K562 (cell line): ENCODE results near the gene PNMA6F. TPM values are rescaled to one million over a fixed set of nuclear protein-coding genes. Genes with fewer than 3 reads are reported as not detected.

Source experiments
- ATAC-seq: fragments of 200-7000 bp; cut with Tn5 transposase; 3 replicates; pipeline ENCODE4 v1.9.1; 2020; ENCODE audit warnings: moderate library complexity
- BruUV-seq: library from RNA; stranded (reverse); fragments of 400-500 nt; replicated peaks from 2 replicates; lab custom pipeline; 2021; lab: Mats Ljungman, UMichigan
- CTCF ChIA-PET: fragments of 300-600 bp; formaldehyde crosslinking; extraction: SDS; loops from one replicate; lab custom pipeline; 2021; ENCODE audit warnings: low intra/inter-chr PET ratio; lab: Yijun Ruan, JAX
- POLR2A ChIA-PET: fragments of 300-600, 350-650 bp; sonication (Branson Sonifier 250); formaldehyde crosslinking; extraction: SDS; loops from one replicate; lab custom pipeline; 2021; ENCODE audit warnings: antibody characterized with exemption, inconsistent platforms; lab: Yijun Ruan, JAX
- DNase-seq, 4 experiments: peaks; one replicate each; pipeline versions ENCODE4 v3.0.0 to v3.0.0-alpha.2; 2011 to 2018; ENCODE audit warnings: low spot score in 3 of 4, mixed read lengths in 3 of 4; ENCODE audit errors: extremely low read depth in 1 of 4
- FAIRE-seq: peaks from 2 replicates; lab custom pipeline; 2011; peaks lifted over from hg19 to GRCh38; lab: Jason Lieb, UNC
- H2AFZ ChIP-seq: 2 replicates; pipeline ENCODE4 v1.6.0; 2011; ENCODE audit warnings: low read depth, low read length, control low read depth, inconsistent platforms
- H3K27ac ChIP-seq: fragments of 200-600 bp; 3 replicates; pipeline ENCODE4 v1.8.0; 2011; ENCODE audit warnings: low read depth, mild to moderate bottlenecking, control low read depth, inconsistent platforms, low read length, moderate library complexity, mixed read lengths; ENCODE audit errors: extremely low read depth
- H3K27me3 ChIP-seq, 2 experiments: fragments of 300-600 bp in 1 of 2; 2 replicates in 1 of 2; 3 replicates in 1 of 2; pipeline versions ENCODE4 v1.6.0 to v1.8.0; 2011; ENCODE audit warnings: inconsistent platforms in 2 of 2, low read length in 2 of 2, mild to moderate bottlenecking in 1 of 2, mixed read lengths in 1 of 2, moderate library complexity in 1 of 2; ENCODE audit not compliant: control insufficient read depth in 2 of 2, insufficient read depth in 2 of 2
- H3K36me3 ChIP-seq: fragments of 300-600 bp; 3 replicates; pipeline ENCODE4 v1.8.0; 2011; ENCODE audit warnings: mild to moderate bottlenecking, low read length, inconsistent platforms; ENCODE audit not compliant: control insufficient read depth, insufficient read depth
- H3K4me1 ChIP-seq, 2 experiments: fragments of 200-600 bp in 1 of 2; replicated peaks in 1 of 2; 2 replicates in 1 of 2; 3 replicates in 1 of 2; pipeline versions ENCODE4 v1.5.1 to v1.8.0; 2011; ENCODE audit warnings: inconsistent platforms in 2 of 2, low read length in 2 of 2, mild to moderate bottlenecking in 1 of 2, mixed read lengths in 1 of 2, moderate library complexity in 1 of 2; ENCODE audit not compliant: control insufficient read depth in 2 of 2, insufficient read depth in 2 of 2
- H3K4me2 ChIP-seq: 2 replicates; pipeline ENCODE4 v1.6.1; 2011; ENCODE audit warnings: low read length, control low read depth, inconsistent platforms, mixed read lengths; ENCODE audit not compliant: insufficient read depth
- H3K4me3 ChIP-seq: fragments of 200-600 bp; sonication (generic), shearing (Covaris generic); 2 replicates; pipeline ENCODE4 v1.5.1; 2016; ENCODE audit warnings: control low read depth, inconsistent platforms
- H3K79me2 ChIP-seq: fragments of 200-600 bp; 3 replicates; pipeline ENCODE4 v1.8.0; 2011; ENCODE audit warnings: low read length, inconsistent platforms; ENCODE audit not compliant: control insufficient read depth, insufficient read depth
- H3K9ac ChIP-seq, 2 experiments: 2 replicates each; pipeline versions ENCODE4 v1.6.0 to v1.6.1; 2011; ENCODE audit warnings: low read depth in 2 of 2, low read length in 2 of 2, control low read depth in 1 of 2, inconsistent platforms in 1 of 2, mild to moderate bottlenecking in 1 of 2, mixed read lengths in 1 of 2; ENCODE audit not compliant: insufficient read depth in 1 of 2
- H3K9me1 ChIP-seq: one replicate; pipeline ENCODE4 v1.6.0; 2011; ENCODE audit warnings: inconsistent platforms, mild to moderate bottlenecking, low read length, moderate library complexity; ENCODE audit not compliant: control insufficient read depth, insufficient read depth
- H3K9me3 ChIP-seq: replicated peaks from 2 replicates; pipeline ENCODE4 v1.5.1; 2011; ENCODE audit warnings: low read depth, low read length, inconsistent platforms; ENCODE audit not compliant: control insufficient read depth, insufficient read depth
- H4K20me1 ChIP-seq: replicated peaks from 2 replicates; pipeline ENCODE4 v1.6.1; 2011; ENCODE audit warnings: low read length, inconsistent platforms, mixed read lengths; ENCODE audit not compliant: control insufficient read depth, insufficient read depth
- ARHGAP35 ChIP-seq: fragments of 450-650 bp; IDR thresholded peaks from 2 replicates; pipeline ENCODE4 v1.6.1; 2018; ENCODE audit not compliant: partially characterized antibody
- ARID1B ChIP-seq: fragments of 450-650 bp; IDR thresholded peaks from 2 replicates; pipeline ENCODE4 v1.6.1; 2016; ENCODE audit warnings: antibody characterized with exemption, mild to moderate bottlenecking, inconsistent platforms
- ATF1 ChIP-seq, 2 experiments: fragments of 450-650 bp in 1 of 2; IDR thresholded peaks; 2 replicates each; pipeline ENCODE4 v1.6.1; 2016; ENCODE audit warnings: missing compliant biosample characterization in 1 of 2, missing genetic modification characterization in 1 of 2
- CC2D1A ChIP-seq: fragments of 450-650 bp; IDR thresholded peaks from 2 replicates; pipeline ENCODE4 v1.6.1; 2017; ENCODE audit warnings: mild to moderate bottlenecking
- CTBP1 ChIP-seq: fragments of 450-650 bp; IDR thresholded peaks from 2 replicates; pipeline ENCODE4 v1.6.1; 2016; ENCODE audit warnings: borderline replicate concordance
- DPF2 ChIP-seq: fragments of 450-650 bp; IDR thresholded peaks from 2 replicates; pipeline ENCODE4 v1.6.1; 2016
- GATA2 ChIP-seq: sonication (generic); formaldehyde crosslinking; IDR thresholded peaks from 2 replicates; pipeline ENCODE4 v1.4.0; 2020; ENCODE audit warnings: mild to moderate bottlenecking, missing genetic modification reagents
- MTA1 ChIP-seq: fragments of 450-650 bp; IDR thresholded peaks from 2 replicates; pipeline ENCODE4 v1.6.1; 2017; ENCODE audit warnings: borderline replicate concordance
- NCOR1 ChIP-seq: fragments of 450-650 bp; IDR thresholded peaks from 2 replicates; pipeline ENCODE4 v1.6.1; 2016; ENCODE audit warnings: mild to moderate bottlenecking, moderate library complexity
- NR2C2 ChIP-seq, 2 experiments: fragments of 200-800 bp in 1 of 2; sonication (Bioruptor generic) in 1 of 2; sonication (generic) in 1 of 2; formaldehyde crosslinking in 1 of 2; IDR thresholded peaks; 2 replicates each; pipeline versions ENCODE4 v1.6.1 to v1.8.0; 2016 to 2022; ENCODE audit warnings: mild to moderate bottlenecking in 1 of 2, missing compliant biosample characterization in 1 of 2, missing genetic modification characterization in 1 of 2, missing genetic modification reagents in 1 of 2
- POLR2AphosphoS5 ChIP-seq: IDR thresholded peaks from 2 replicates; pipeline ENCODE4 v1.6.1; 2011; ENCODE audit warnings: mild to moderate bottlenecking, low read depth, low read length, moderate library complexity; ENCODE audit not compliant: control insufficient read depth, insufficient read depth
- RHOXF2B ChIP-seq: fragments of 250-450 bp; sonication (Bioruptor Pico); conservative IDR thresholded peaks from 2 replicates; pipeline ENCODE4 v1.5.1; 2021
- SMARCA4 ChIP-seq: fragments of 450-650 bp; IDR thresholded peaks from 2 replicates; pipeline ENCODE4 v1.6.1; 2016
- SMARCE1 ChIP-seq: fragments of 450-650 bp; IDR thresholded peaks from 2 replicates; pipeline ENCODE4 v1.7.1; 2016; ENCODE audit warnings: mild to moderate bottlenecking
- SREBF2 ChIP-seq: sonication (generic); formaldehyde crosslinking; IDR thresholded peaks from 2 replicates; pipeline ENCODE4 v1.4.0; 2020; ENCODE audit warnings: mild to moderate bottlenecking, missing genetic modification reagents
- TAF15 ChIP-seq: fragments of 200-400 bp; formaldehyde crosslinking; IDR thresholded peaks from 2 replicates; pipeline ENCODE4 v1.6.1; 2017; ENCODE audit warnings: mild to moderate bottlenecking, low read depth, low read length, moderate library complexity
- TCF3 ChIP-seq: sonication (generic); formaldehyde crosslinking; IDR thresholded peaks from 2 replicates; pipeline ENCODE4 v1.4.0; 2020; ENCODE audit warnings: mild to moderate bottlenecking, missing genetic modification reagents
- TEAD4 ChIP-seq, 2 experiments: sonication (generic) in 1 of 2; formaldehyde crosslinking in 1 of 2; IDR thresholded peaks; 2 replicates each; pipeline versions ENCODE4 v1.6.1 to v1.8.0; 2012 to 2022; ENCODE audit warnings: borderline replicate concordance in 1 of 2, inconsistent platforms in 1 of 2, low read length in 1 of 2, mild to moderate bottlenecking in 1 of 2, missing genetic modification reagents in 1 of 2
- ZNF24 ChIP-seq: fragments of 450-650 bp; IDR thresholded peaks from 2 replicates; pipeline ENCODE4 v1.6.1; 2016
- WGBS: fragments of 100-300 bp; shearing (Covaris generic); methylation state at CpG from one replicate; pipeline ENCODE4 v1.1.6; 2016; ENCODE audit warnings: low coverage, mixed read lengths; ENCODE audit not compliant: insufficient coverage; ENCODE audit errors: missing lambda C conversion rate; 5-methylcytosine and 5-hydroxymethylcytosine counted together
- in situ Hi-C: fragments of 300-500 bp; cut with MboI; formaldehyde crosslinking; loops from 4 replicates; pipeline ENCODE4 v1.15.0; 2018; ENCODE audit warnings: inconsistent platforms, mixed read lengths
- intact Hi-C: fragments of 100-400 bp; cut with micrococcal nuclease; formaldehyde crosslinking; loops from 2 replicates; pipeline ENCODE4 v1.14.2; 2022
- polyA plus RNA-seq, 8 experiments: library from polyadenylated mRNA; depleted of rRNA in 4 of 8; stranded (reverse) in 5 of 8; unstranded in 3 of 8; fragments of >200 nt; fragmentation: Nextera tagmentation in 2 of 8; fragmentation: Illumina TruSeq in 1 of 8; extraction: Ambion mirVana in 2 of 8; extraction: Trizol in 1 of 8; gene quantifications; 2 replicates each; pipeline versions ENCODE4 v1.2.1 to v1.2.3, GENCODE V29; 2011 to 2014; ENCODE audit warnings: inconsistent platforms in 1 of 8, missing spikeins in 1 of 8
- total RNA-seq, 7 experiments: library from RNA; depleted of rRNA in 6 of 7; stranded (reverse); fragments of >200 nt in 6 of 7; fragmentation: Illumina TruSeq in 2 of 7; extraction: Trizol in 2 of 7; gene quantifications; 2 replicates each; pipeline versions ENCODE4 v1.2.1 to v1.2.3, GENCODE V29; 2011 to 2021; ENCODE audit warnings: low replicate concordance in 1 of 7
- TF ChIP-seq, protein P1 (sequence below): fragments of 450-650 bp; conservative IDR thresholded peaks from 2 replicates; pipeline ENCODE4 v1.6.1; 2016; ENCODE audit warnings: missing genetic modification characterization, low read depth, mild to moderate bottlenecking, control low read depth, missing compliant biosample characterization

PNMA6F gene
- total and polyA plus RNA-seq, 9 of the 15 experiments (the other 6 are each of a cell fraction or from before 2014, with no cell fraction given), result not detected

DNA sequence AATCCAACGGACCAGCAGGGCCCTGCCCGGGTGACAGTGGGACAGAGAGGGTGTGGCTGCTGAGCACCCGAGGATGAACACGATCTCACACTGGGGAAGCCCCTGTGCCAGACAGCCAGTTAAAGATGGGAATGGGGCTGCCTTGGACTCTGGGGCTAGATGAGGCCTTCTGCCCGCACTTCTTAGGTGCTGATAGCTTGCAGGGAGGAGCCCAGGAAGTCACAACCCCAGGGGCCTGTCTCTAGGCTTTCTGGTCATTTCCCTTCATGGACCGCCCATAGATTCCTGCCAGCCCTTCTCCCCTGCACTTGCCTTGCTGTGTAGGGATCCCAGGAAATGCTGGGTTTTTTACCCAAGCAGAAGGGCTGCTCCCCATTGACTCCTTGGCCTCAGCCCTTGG, 18.5 kb upstream of the PNMA6F start (continued):
- TF ChIP-seq MTA1, result no peak

DNA sequence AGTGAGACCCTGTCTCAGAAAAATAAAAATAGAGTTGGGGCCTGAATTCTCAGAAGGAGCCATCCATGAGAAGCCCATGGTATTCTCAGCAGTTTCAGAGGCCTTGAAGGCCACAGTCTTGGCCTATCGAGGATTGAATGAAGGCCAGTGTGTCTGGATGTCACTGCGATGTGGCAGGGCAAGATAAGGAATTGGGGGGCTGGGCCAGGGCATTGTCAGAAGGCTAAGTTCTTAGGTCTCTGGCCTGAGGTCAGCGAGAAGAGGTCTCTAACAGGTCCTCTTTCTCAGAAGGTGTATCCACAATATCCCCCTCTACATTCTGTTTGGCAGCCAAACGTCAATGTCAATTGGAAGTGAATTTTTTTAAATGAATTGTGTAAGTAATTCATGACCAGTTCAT, 18.1 kb upstream of the PNMA6F start:
- Histone ChIP-seq H2AFZ (peak overlapping the region; percentile 14; the same call in 1 of the 2 replicates), H3K9me1 (no peaks in the 10 kb centered on the region), H3K4me2 (peak overlapping the region; percentile 66), H4K20me1 (0 out of 2 replicates have a peak, but pooled peaks cover 3% of the 10 kb centered on the region), H3K4me3 (no peak overlapping the region), H3K4me1 (peaks cover 28 to 44% of the 10 kb centered on the region in 2 experiments), H3K27ac (peak overlapping the region; percentile 61), H3K36me3 (peaks cover 75% of the 10 kb centered on the region; the same call in 2 of the 3 replicates), H3K79me2 (peaks cover 90% of the 10 kb centered on the region), H3K9me3 (no peaks in the 10 kb centered on the region; the same call in 1 of the 2 replicates), H3K9ac (peak overlapping the region; percentile 17 to 80; a peak in 3 of 4 replicates), H3K27me3 (no peaks in the 10 kb centered on the region)
- WGBS, result 0% methylated on average over 3 of the region's 4 CpGs
- ChIA-PET POLR2A (interaction anchor here (0.6 to 1.3 kb wide), 2 partner anchors 14 to 42 kb away, joined by 3 read pairs; no protein-coding TSS in a partner anchor), CTCF (no interaction called here)
- in situ Hi-C loops (no loop called here), intact Hi-C loops (loop anchor here (5.0 kb wide), 1 partner anchor 43 kb away; no protein-coding TSS in a partner anchor)
- peak; percentile 89 for ATAC-seq
- no TSS peak for BruUV-seq
- peak; percentile 80 for FAIRE-seq
- peak; percentile 34 to 84 (median 62) for DNase-seq
- TF ChIP-seq TEAD4 (IDR thresholded peaks at IDR 0.05; ENCODE audit: low read length), result peak; percentile 61
- no peak for TF ChIP-seq TEAD4 (CRISPR knock-in tag; IDR thresholded peaks at IDR 0.05; ENCODE audit: borderline replicate concordance)
- TF ChIP-seq GATA2, result peak; percentile 67
- peak; percentile 75 for TF ChIP-seq TCF3
- TF ChIP-seq NCOR1, result peak; percentile 50
- TF ChIP-seq, protein P1, sequence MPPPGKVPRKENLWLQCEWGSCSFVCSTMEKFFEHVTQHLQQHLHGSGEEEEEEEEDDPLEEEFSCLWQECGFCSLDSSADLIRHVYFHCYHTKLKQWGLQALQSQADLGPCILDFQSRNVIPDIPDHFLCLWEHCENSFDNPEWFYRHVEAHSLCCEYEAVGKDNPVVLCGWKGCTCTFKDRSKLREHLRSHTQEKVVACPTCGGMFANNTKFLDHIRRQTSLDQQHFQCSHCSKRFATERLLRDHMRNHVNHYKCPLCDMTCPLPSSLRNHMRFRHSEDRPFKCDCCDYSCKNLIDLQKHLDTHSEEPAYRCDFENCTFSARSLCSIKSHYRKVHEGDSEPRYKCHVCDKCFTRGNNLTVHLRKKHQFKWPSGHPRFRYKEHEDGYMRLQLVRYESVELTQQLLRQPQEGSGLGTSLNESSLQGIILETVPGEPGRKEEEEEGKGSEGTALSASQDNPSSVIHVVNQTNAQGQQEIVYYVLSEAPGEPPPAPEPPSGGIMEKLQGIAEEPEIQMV (tag), result peak; percentile 79
- peak; percentile 56 for TF ChIP-seq ZNF24
- TF ChIP-seq POLR2AphosphoS5, result peak; percentile 53
- TF ChIP-seq RHOXF2B, result no peak
- TF ChIP-seq CTBP1, result peak; percentile 19; the same call in 1 of the 2 replicates
- no peak for TF ChIP-seq TAF15
- no peak for TF ChIP-seq SREBF2 (CRISPR knock-in tag)
- TF ChIP-seq ARHGAP35, result no peak
- TF ChIP-seq CC2D1A, result peak; percentile 92; the same call in 1 of the 2 replicates
- TF ChIP-seq ATF1 (CRISPR knock-in tag; IDR thresholded peaks at IDR 0.05), result no peak
- peak; percentile 35; the same call in 1 of the 2 replicates for TF ChIP-seq ATF1 (tag; IDR thresholded peaks at IDR 0.05)
- no peak for TF ChIP-seq NR2C2 (CRISPR knock-in tag; IDR thresholded peaks at IDR 0.05)
- TF ChIP-seq NR2C2 (tag; IDR thresholded peaks at IDR 0.05), result peak; percentile 49
- TF ChIP-seq ARID1B, result peak; percentile 77
- peak; percentile 58; the same call in 1 of the 2 replicates for TF ChIP-seq DPF2
- TF ChIP-seq SMARCE1, result no peak
- TF ChIP-seq SMARCA4, result 0 out of 2 replicates have a peak, but pooled peaks have one; percentile 38
